ENCODE results near the gene BNIPL. TPM values are rescaled to one million over a fixed set of nuclear protein-coding genes. Genes with fewer than 3 reads are reported as not detected.

Gene BNIPL, protein sequence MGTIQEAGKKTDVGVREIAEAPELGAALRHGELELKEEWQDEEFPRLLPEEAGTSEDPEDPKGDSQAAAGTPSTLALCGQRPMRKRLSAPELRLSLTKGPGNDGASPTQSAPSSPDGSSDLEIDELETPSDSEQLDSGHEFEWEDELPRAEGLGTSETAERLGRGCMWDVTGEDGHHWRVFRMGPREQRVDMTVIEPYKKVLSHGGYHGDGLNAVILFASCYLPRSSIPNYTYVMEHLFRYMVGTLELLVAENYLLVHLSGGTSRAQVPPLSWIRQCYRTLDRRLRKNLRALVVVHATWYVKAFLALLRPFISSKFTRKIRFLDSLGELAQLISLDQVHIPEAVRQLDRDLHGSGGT
- under 1 TPM; 0.42 to 0.57 TPM for total RNA-seq
- 0.30 to 3.2 reads per million in 2 donors for total RNA-seq

DNA sequence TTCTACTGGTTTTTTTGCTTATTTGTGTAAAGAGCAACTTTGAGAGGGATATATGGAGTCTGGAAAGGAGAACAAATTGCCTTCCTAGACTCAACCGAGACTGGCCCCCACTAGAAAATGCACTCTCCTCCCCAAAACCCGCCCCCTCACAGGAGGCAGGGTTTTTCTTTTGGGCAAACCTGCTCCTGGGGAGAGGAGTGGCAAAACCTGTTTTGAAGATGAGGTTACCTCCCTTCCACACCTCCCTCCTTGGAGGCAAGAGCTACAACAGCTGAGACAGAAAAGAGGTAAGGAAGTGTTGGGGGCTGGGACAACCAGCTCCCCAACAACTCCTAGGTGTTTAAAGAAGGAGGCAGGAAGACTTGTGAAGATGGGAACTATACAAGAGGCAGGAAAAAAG lies at the start of gene BNIPL:
TSS of gene BNIPL (plus strand) at position 231 of the 400 bp plus-strand sequence. CDS start at position 371, 140 bp downstream.
- no peak for ATAC-seq
- no peaks in the 10 kb centered on the region for H3K27me3 Mint-ChIP-seq
- DNase-seq = no peak
- H3K4me3 Mint-ChIP-seq = no peak within 1 kb of the TSS
- peaks cover 25% of the 10 kb centered on the region for H3K4me1 Mint-ChIP-seq
- H3K36me3 Mint-ChIP-seq (ENCODE audit: low read depth) = peaks cover 4% of the 10 kb centered on the region
- no peaks in the 10 kb centered on the region for H3K9me3 ChIP-seq (ENCODE audit: control insufficient read depth, low read length, poor library complexity, severe bottlenecking)
- H3K27ac Mint-ChIP-seq = peak within 1 kb of the TSS; percentile 16

DNA sequence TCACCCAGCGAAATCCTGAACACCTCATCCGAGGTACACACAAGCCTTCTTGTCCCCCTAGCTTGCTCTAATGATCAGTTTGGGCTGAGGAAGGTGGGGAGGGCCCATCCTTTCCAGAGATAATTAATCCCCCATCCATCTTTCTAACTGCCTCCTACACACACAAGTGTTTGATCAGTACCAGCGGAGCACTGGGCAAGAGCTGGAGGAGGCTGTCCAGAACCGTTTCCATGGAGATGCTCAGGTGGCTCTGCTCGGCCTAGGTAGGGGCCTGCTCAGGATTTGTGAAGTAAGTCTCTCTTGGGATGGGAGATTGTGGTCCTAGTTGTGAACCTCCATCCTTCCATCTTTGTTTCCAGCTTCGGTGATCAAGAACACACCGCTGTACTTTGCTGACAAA lies 48.5 kb upstream of the BNIPL start:
- ATAC-seq (no peak), DNase-seq (no peak)

DNA sequence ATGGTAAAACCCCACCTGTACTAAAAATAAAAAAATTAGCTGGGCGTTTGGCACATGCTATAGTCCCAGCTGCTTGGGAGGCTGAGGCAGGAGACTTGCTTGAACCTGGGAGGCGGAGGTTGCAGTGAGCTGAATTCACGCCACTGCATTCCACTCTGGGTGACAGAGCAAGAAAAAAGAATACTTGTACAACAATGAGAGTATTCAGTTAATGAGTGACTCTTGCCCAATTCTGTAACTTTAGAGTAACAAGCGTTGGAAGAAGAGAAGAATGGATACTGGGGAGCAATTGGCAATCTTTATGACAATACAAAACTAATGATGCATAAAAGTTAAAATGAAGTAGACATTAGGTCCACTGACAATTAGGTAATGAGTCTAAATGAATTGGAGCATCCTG lies 43.8 kb upstream of the BNIPL start:
- no peak overlapping the region for H3K27ac Mint-ChIP-seq
- peaks cover 6% of the 10 kb centered on the region for H3K4me1 Mint-ChIP-seq
- H3K9me3 ChIP-seq (ENCODE audit: control insufficient read depth, low read length, poor library complexity, severe bottlenecking) = no peaks in the 10 kb centered on the region
- no peaks in the 10 kb centered on the region for H3K27me3 Mint-ChIP-seq
- no peak overlapping the region for H3K4me3 Mint-ChIP-seq
- DNase-seq (no peak), ATAC-seq (no peak)
- peaks cover 3% of the 10 kb centered on the region for H3K36me3 Mint-ChIP-seq (ENCODE audit: low read depth)

More for the DNA sequence above, 48.5 kb upstream of the BNIPL start:
- H3K4me1 Mint-ChIP-seq = peaks cover 6% of the 10 kb centered on the region
- no peak overlapping the region for H3K4me3 Mint-ChIP-seq
- H3K36me3 Mint-ChIP-seq (ENCODE audit: low read depth) = no peaks in the 10 kb centered on the region
- no peak overlapping the region for H3K27ac Mint-ChIP-seq
- H3K27me3 Mint-ChIP-seq = no peaks in the 10 kb centered on the region
- no peaks in the 10 kb centered on the region for H3K9me3 ChIP-seq (ENCODE audit: control insufficient read depth, low read length, poor library complexity, severe bottlenecking)

DNA sequence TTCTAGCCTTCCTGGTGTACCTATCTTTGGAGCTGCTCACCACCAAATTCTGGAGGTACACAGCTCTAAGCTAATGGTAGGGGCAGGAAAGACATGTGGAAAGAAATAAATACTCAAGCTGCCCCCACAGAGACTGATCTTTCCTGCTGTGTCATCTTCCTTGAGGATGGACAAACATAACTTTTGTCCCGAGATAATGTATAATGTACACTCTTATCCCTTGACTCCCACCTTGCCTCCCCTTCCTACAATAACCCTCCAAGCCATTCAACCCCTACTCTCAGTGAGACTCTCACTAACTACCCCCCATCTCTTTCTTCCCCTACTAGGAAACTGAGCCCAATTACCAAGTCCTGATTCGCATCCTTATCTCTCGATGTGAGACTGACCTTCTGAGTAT lies 42.1 kb upstream of the BNIPL start:
- H3K4me3 Mint-ChIP-seq = peak overlapping the region; percentile 25
- no peaks in the 10 kb centered on the region for H3K9me3 ChIP-seq (ENCODE audit: control insufficient read depth, low read length, poor library complexity, severe bottlenecking)

DNA sequence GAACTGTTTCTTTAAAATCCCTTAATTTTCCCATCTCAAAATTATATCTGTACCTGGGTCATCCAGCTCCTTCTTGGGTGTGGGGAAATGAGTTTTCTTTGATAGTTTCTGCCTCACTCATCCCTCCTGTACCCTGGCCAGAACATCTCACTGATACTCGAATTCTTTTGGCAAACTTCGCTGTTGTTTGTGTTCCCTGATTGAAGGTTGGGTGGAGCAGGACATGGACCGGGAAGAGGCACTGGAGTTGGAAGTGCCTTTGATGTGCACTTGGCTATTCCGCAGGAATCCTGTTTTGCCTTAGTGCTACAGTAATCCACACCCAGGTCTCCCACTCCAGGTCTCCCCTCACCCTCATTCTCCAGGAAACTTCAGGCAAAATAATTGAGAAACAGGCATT lies 40.9 kb upstream of the BNIPL start:
- no peak for DNase-seq
- H3K4me1 Mint-ChIP-seq = peaks cover 5% of the 10 kb centered on the region
- H3K4me3 Mint-ChIP-seq = no peak overlapping the region
- H3K27me3 Mint-ChIP-seq = no peaks in the 10 kb centered on the region
- H3K27ac Mint-ChIP-seq = peak overlapping the region; percentile 81
- no peaks in the 10 kb centered on the region for H3K9me3 ChIP-seq (ENCODE audit: control insufficient read depth, low read length, poor library complexity, severe bottlenecking)
- no peak for ATAC-seq
- peaks cover 3% of the 10 kb centered on the region for H3K36me3 Mint-ChIP-seq (ENCODE audit: low read depth)

More for the DNA sequence above, 42.1 kb upstream of the BNIPL start:
- peaks cover 3% of the 10 kb centered on the region for H3K36me3 Mint-ChIP-seq (ENCODE audit: low read depth)
- DNase-seq (no peak), ATAC-seq (no peak)
- no peak overlapping the region for H3K27ac Mint-ChIP-seq
- H3K27me3 Mint-ChIP-seq = no peaks in the 10 kb centered on the region
- H3K4me1 Mint-ChIP-seq = peaks cover 5% of the 10 kb centered on the region

DNA sequence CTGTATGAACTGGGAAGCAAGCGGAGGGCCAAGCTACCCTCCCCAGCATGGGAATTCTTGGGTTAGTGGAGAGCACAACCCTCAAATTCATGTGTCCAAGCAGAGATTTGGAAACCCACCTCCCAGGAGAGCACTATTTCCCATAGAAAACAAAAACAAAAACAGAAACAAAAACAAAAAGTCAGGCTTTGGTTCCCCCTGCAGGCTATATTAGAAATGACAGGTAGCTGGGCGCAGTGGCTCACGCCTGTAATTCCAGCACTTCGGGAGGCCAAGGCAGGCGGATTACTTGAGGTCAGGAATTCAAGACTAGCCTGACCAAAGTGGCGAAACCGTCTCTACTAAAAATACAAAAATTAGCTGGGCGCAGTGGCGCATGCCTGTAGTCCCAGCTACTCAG lies 40.5 kb upstream of the BNIPL start:
- DNase-seq (no peak), ATAC-seq (peak; percentile 71)
- peak overlapping the region; percentile 81 for H3K27ac Mint-ChIP-seq
- no peak overlapping the region for H3K4me3 Mint-ChIP-seq
- H3K4me1 Mint-ChIP-seq = peaks cover 7% of the 10 kb centered on the region
- no peaks in the 10 kb centered on the region for H3K9me3 ChIP-seq (ENCODE audit: control insufficient read depth, low read length, poor library complexity, severe bottlenecking)
- peaks cover 3% of the 10 kb centered on the region for H3K36me3 Mint-ChIP-seq (ENCODE audit: low read depth)
- H3K27me3 Mint-ChIP-seq = no peaks in the 10 kb centered on the region

DNA sequence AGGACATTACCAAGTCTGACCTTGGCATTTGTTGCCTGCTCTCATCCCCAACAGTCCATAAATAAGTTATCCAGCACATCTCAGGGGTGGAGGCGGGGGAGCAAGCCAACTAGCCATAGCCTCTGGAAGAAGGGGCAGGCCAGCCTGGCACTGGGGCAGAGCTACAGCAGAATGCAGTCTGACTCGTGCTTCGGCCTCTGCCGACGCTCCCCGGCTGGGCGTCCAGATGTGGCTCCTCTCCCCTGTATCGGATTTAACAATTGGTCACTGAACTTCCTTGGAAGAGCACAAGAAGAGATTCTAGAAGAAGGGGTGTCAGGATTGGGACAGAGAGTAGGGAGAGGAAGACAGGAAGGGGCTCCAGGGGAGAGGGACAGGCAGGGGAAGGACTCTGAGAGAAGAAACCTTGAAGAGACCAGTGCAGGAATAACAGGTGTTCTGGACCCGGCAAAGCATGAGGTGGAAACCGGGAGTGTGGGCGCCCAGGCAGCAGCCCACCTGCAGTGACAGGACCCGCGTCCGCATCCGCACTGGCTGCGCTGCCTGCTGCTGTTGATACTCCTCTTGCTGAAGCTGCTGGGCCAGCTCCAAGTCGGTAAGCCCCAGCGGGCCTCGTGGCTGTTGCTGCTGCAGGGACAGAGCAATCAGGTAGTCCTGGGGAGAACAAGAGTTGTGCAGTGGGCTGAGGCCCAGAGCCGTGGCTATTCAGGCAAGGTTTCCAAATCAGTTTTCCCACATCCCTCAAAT lies 39.1 kb upstream of the BNIPL start:
- no peaks in the 10 kb centered on the region for H3K9me3 ChIP-seq (ENCODE audit: control insufficient read depth, low read length, poor library complexity, severe bottlenecking)
- DNase-seq (no peak), ATAC-seq (no peak)
- Mint-ChIP-seq H3K27ac (no peak overlapping the region), H3K4me3 (no peak overlapping the region), H3K4me1 (peaks cover 14% of the 10 kb centered on the region), H3K36me3 (ENCODE audit: low read depth) (peaks cover 8% of the 10 kb centered on the region), H3K27me3 (no peaks in the 10 kb centered on the region)

DNA sequence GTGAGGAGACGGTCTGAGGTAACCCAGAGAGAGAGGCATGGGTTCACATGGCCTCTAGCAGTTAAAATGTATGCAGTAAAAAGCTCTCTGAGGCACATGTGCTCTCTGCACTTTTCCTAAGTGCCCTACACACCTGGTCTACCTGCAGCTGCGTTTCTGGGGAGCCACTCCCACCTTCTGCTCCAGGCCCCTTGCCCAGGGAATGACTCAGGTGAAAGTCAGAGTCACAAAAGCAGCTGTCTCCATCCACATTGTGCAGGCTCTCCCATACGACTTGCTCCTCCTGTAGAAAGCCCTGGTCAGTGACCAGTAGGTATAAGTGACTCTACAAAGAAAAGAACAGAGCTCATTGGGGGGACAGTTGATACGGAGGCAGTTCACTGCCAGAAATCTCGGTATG lies 38.4 kb upstream of the BNIPL start:
- DNase-seq (no peak), ATAC-seq (no peak)
- Mint-ChIP-seq H3K27ac (no peak overlapping the region), H3K36me3 (ENCODE audit: low read depth) (peaks cover 8% of the 10 kb centered on the region), H3K4me1 (peaks cover 20% of the 10 kb centered on the region), H3K4me3 (no peak overlapping the region), H3K27me3 (no peaks in the 10 kb centered on the region)
- H3K9me3 ChIP-seq (ENCODE audit: control insufficient read depth, low read length, poor library complexity, severe bottlenecking) = no peaks in the 10 kb centered on the region

DNA sequence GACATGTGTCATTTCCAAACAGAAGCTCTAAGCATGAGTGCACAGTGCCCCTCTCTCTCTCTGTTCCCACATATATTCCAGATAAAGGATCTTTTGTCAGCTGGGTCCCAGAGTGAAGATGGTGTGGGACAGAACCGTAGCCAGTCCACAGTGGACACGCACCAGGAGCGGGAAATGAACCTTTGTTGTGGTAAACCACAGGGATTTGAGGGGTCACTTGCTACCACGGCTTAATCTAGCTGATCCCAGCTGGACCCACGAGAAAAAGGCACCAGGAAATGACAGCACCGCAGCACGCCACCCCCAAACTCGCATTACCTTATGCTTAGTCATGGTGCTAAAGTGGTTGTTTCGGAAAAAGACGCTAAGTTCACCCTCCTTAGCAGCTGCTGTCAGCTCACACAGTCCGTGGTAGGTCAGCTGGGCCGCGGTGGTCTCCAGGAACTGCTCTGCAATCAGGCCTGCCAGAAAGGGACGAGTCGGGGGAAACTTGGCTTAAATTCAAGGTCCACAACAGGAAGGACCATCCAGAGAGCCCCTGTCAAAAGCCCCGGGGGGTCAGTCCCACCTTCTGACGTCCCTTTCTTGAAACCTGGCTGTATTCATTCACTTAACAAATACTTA lies 37.2 kb upstream of the BNIPL start:
- Mint-ChIP-seq H3K27me3 (no peaks in the 10 kb centered on the region), H3K4me1 (peaks cover 26% of the 10 kb centered on the region), H3K36me3 (ENCODE audit: low read depth) (peaks cover 8% of the 10 kb centered on the region), H3K4me3 (no peak overlapping the region), H3K27ac (no peak overlapping the region)
- no peaks in the 10 kb centered on the region for H3K9me3 ChIP-seq (ENCODE audit: control insufficient read depth, low read length, poor library complexity, severe bottlenecking)
- ATAC-seq (no peak), DNase-seq (no peak)

DNA sequence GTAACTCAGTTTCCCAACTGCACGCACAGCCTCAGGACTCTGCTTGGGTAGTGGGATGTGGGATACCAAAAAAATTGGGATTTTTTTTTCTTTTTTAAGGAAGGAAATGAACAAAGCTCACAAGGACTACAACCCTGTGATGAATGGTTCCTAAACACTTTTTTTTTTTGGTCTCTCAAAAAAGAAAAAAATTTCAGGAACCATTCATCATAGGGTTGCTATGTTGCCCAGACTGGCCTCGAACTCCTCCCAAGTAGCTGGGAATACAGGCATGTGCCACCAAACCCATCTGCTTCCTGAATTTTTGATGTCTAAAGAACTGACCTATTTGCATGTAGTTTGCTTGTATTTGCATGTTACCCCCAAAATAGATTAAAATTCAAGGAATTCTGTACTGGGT lies 36.5 kb upstream of the BNIPL start:
- Mint-ChIP-seq H3K27me3 (no peaks in the 10 kb centered on the region), H3K27ac (no peak overlapping the region), H3K4me3 (no peak overlapping the region), H3K4me1 (peaks cover 29% of the 10 kb centered on the region), H3K36me3 (ENCODE audit: low read depth) (peaks cover 8% of the 10 kb centered on the region)
- DNase-seq (no peak), ATAC-seq (no peak)
- H3K9me3 ChIP-seq (ENCODE audit: control insufficient read depth, low read length, poor library complexity, severe bottlenecking) = no peaks in the 10 kb centered on the region

DNA sequence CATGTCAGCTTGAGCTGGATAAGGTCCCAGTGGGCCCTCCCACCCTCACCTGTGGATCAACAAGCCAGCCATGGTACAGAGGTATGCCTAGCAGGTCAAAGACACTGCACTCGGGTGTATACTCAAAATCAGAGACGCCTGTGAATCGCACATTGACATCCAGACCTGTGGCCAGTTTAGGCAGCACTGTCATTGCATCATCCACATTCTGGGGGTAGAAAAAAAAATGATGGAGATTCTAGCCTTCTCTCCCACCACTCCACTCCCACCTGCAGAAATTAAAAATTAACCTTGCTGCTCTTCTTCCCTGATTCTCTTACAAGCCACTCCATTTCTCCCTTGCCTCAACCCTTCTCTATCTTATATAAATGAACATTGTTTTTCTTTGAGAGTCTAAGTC lies 36.0 kb upstream of the BNIPL start:
- H3K4me3 Mint-ChIP-seq = no peak overlapping the region
- H3K27ac Mint-ChIP-seq = no peak overlapping the region
- H3K36me3 Mint-ChIP-seq (ENCODE audit: low read depth) = peaks cover 8% of the 10 kb centered on the region
- DNase-seq (no peak), ATAC-seq (no peak)
- H3K27me3 Mint-ChIP-seq = no peaks in the 10 kb centered on the region
- peaks cover 30% of the 10 kb centered on the region for H3K4me1 Mint-ChIP-seq
- H3K9me3 ChIP-seq (ENCODE audit: control insufficient read depth, low read length, poor library complexity, severe bottlenecking) = no peaks in the 10 kb centered on the region

DNA sequence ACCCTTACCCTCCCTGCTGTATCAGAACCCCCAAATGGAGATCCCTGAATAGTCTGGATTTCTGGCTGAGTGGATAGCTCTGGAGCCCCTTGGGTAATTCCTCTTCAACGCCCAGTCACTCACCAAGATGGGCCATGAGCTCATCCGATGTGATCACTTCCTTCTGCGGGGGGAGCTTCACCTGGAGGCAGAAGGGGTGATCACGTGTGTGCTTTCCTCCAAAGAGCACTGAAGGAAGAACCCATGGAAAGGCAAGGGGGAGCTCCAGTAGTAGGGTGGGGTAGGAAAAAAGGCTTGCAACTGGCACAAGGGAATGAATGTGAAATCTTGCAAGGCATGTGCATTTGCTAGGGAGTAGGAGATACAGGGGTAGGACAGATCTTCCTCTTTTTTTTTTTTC lies 34.8 kb upstream of the BNIPL start:
- Mint-ChIP-seq H3K4me3 (no peak overlapping the region), H3K4me1 (peaks cover 38% of the 10 kb centered on the region), H3K36me3 (ENCODE audit: low read depth) (peaks cover 8% of the 10 kb centered on the region), H3K27ac (peak overlapping the region; percentile 99), H3K27me3 (no peaks in the 10 kb centered on the region)
- ATAC-seq = no peak
- DNase-seq = no peak
- no peaks in the 10 kb centered on the region for H3K9me3 ChIP-seq (ENCODE audit: control insufficient read depth, low read length, poor library complexity, severe bottlenecking)

DNA sequence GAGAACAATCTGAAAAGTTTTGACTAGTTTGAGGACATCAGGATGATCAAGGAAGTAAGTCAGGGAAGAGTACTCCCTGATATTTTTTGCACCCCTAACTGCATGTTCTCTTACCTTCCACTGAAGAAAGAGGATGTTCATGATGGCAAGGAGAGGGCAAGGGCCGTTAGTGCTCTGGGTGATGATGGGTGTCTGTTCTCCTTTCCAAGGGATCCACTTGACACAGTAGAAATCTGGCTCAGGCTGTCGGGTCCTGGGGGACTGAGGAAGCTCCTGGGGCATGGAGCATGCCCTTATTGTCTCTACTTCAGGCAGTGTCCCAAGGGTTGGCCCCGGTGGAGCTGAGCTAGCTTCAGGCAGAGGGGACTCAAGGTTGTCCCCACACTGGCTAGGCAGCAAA lies 34.3 kb upstream of the BNIPL start:
- peaks cover 7% of the 10 kb centered on the region for H3K36me3 Mint-ChIP-seq (ENCODE audit: low read depth)
- H3K4me3 Mint-ChIP-seq = no peak overlapping the region
- ATAC-seq (no peak), DNase-seq (no peak)
- H3K27me3 Mint-ChIP-seq = no peaks in the 10 kb centered on the region
- H3K27ac Mint-ChIP-seq = peak overlapping the region; percentile 99
- H3K9me3 ChIP-seq (ENCODE audit: control insufficient read depth, low read length, poor library complexity, severe bottlenecking) = no peaks in the 10 kb centered on the region
- H3K4me1 Mint-ChIP-seq = peaks cover 42% of the 10 kb centered on the region

All from T-helper 17 cell (primary cell).